ENCODE results near the gene PPP5C.
"Not testable (repeated sequence)": the region's sequence is repeated elsewhere in the genome, so short reads cannot be mapped to it uniquely, and the experiment has no call there.

PPP5C gene

DNA sequence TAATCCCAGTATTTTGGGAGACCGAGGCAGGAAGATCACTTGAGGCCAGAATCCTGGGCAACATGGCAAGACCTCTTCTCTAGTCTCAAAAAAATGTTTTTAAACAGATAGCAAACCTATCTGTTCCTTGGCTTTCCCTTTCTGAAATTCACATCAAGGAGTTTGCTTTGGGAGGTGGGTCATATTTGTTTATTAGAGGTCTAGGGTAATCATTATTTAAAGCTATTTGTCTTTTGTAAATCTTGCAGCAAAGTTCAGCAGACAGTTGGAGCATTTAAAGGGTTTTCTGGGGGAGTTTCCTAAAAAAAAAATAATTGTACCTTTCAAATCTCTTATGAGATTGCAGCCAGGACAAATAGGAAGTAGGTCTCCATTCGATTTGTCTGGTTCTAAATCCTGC lies 17.5 kb downstream of the PPP5C start:
- no peak for DNase-seq (ENCODE audit: low read depth, low spot score)

DNA sequence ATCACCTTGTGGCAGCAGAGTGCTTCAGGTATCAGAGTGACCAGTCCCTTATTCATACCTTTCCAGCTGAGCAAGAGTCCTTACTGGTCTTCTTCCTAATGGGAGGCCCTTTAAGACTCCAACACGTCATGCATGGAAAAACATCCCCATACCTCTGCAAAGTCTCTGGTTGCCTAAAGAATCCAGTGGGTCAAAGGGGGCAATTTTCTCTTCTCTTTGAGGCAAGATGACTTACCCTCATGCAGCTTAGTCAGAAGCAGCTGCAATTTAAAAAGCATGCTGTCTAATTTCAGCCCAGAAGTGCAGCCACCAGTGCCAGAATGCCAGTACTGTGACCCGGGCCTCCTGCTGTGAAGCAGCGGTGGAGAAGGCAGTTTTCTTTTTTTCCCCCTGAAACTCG lies 18.7 kb downstream of the PPP5C start:
- no peak for DNase-seq (ENCODE audit: low read depth, low spot score)

DNA sequence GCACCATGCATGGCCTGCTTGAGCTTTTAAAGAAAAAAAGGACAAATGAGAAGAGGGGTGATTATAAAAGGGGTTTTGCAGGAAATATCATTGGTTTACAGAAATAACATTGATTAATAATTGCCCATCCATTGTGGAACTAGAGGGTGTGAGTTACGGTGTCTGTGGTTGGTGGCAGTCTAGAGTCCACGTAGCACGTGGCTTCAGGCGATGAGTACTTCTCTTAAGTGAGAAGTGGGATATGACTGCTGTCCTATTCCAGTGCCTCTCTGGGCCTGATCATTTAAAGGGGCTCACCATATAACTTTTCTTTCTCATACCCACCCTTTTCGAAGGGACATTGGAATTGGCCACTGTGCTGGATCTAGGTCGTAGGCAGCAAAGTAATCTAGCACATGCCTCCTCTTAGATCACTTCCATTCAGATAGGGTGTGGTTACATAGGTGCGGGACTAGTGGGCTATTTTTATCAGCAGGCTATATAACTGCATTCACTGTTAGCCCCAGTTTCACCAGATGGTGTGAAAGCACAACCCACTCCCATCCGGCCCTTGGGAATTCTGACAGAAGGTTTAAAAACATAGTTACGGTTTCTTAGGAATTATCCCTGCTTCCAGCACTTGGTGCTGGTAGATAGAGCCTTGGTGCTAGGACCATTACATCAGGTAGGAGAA lies 19.9 kb downstream of the PPP5C start:
- DNase-seq (ENCODE audit: low read depth, low spot score): no peak

DNA sequence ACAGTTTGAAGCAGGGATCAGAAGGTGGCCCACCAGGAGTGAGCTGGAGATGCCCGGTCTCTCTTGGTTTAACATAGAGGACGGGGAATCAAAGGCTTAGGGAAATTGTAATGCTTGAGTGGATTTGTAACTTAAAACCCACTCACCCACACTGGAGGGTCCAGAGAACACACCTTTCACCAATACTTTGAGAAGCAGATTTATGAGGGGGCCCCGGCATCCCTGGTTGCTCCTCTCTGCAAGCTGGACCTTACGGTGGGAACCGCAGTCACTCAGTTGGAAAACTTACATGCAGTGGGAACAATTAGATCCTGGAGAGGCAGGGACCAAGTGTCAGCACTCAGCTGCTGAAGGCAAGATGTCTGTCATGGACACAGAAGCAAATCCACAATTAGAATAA lies 20.5 kb downstream of the PPP5C start:
- no peak for DNase-seq (ENCODE audit: low read depth, low spot score)

DNA sequence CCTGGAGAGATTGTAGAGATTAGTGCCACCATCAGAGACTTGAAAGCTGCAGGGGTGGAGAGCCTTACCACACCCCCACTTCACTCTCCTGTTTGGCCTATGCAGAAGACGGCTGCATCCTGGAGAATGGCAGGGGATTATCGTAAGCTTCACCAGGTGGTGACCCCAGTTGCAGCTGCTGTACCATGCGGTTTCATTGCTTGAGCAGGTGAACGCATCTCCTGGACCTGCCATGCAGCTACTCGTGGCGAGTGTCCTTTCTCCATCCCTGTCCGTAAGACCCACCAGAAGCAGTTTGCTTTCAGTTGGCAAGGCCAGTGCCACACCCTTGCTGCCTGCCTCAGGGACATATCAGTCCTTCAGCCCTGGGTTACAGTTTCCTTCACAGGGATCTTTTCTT lies 21.2 kb downstream of the PPP5C start:
- DNase-seq (ENCODE audit: low read depth, low spot score): no peak

DNA sequence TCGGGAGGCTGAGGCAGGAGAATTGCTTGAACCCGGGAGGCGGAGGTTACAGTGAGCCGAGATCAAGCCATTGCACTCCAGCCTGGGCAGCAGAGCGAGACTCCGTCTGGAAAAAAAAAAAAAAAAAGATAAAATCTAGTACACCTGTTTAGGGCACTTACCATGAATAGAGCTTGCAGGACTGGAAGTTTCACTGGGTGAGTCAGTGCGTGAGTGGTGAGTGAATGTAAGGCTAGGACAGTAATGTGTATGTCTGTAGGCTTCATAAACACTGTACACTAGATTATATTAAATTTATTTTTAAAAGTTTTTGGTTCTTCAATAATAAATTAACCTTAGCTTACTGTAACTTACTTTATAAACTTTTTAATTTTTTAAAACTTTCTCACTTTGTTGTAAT lies 22.9 kb downstream of the PPP5C start:
- no peak for DNase-seq (ENCODE audit: low read depth, low spot score)

DNA sequence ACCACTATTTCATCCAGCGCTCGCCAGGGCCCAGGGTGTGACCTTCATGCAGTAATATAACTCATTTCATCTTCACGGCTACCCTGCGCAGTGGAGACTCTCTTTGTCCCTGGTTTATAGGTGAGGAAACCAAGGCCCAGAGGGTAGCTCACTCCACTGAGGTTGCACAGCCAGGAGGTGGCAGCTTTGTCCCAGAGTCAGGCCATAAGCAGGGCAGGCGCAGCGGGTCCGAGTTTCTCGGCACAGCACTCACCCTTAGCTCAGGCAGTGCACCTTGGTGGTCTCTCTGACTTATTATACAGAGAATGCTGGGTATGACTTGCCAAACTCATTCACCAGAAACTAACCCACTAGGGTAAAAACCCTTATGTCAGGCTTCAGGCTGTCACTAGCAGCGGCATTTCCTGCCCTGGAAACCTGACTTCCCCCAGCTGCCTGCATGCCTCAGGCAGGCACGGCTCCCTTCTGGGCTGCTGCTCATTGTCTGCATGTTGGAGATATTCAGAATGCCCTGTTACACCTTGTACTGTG lies 24.5 kb downstream of the PPP5C start:
- DNase-seq (ENCODE audit: low read depth, low spot score): no peak

DNA sequence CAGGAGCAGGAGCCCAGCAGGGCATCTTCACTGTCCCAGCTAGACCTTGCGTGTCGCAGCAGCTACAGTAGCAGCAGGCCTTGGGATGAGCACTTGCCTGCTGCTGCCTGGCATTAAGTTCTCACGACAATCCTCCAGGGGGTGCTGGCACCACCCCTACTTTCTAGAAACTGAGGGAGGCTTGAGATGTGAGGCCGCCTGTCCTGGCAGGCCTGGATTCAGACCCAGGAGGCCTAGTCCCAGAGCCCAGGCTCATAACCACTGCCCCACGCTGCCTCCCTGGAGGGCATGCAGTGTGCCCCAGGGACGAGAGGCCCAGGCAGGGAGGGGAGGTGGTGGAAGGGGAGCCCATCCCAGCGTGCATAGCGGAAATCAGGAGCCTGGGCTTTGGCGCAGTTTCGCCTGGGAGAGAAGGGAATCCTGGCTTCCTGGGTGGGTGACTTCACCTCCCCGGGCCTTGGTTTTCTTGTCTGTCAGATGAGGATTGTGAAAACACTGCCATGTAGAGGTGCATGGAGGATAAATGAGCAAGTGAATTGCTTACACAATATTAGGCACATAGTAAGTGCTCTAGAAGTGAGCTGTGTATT lies 26.1 kb downstream of the PPP5C start:
- no peak for DNase-seq (ENCODE audit: low read depth, low spot score)

DNA sequence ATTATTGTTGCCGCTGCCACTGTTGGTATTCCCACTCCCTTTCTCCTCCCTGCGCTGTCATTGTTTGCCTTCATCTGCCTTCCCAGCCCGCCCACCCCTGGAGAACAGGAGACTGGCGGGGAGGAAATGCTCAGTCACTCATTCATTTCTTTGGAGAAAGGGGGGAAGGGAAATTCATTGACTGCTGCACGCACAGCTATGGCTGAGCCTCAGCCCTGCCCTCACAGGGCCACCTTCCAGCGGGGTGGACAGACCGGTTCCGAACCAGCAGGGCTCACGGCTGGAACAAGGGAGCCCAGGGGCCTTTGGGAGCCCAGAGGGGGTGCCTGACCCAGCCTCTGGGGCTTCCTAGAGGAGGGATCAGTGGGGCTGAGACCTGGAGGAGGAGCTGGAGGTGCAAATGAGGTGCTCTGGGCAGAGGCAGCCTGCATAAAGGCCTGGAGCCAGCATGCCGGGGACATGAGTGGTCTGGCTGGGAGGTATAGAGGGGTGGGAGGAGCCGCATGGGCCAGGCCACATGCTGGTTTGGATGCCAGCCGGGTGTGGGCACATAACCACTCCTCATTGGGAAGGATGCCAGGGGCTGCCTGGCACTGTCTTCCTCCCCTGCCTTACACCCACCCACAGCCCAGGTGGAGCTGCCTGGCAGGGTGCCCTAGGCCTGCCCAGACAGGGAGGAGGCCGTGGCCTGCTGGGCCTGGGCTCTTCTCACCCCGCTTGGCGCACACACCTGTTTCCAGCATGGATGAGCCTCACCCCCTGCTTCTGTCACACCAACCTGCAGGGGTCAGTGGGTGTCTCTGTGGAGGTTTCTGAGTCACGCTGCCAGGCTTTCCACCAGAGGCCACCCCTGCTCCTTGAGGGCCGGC lies 26.8 kb downstream of the PPP5C start:
- DNase-seq (ENCODE audit: low read depth, low spot score): no peak

DNA sequence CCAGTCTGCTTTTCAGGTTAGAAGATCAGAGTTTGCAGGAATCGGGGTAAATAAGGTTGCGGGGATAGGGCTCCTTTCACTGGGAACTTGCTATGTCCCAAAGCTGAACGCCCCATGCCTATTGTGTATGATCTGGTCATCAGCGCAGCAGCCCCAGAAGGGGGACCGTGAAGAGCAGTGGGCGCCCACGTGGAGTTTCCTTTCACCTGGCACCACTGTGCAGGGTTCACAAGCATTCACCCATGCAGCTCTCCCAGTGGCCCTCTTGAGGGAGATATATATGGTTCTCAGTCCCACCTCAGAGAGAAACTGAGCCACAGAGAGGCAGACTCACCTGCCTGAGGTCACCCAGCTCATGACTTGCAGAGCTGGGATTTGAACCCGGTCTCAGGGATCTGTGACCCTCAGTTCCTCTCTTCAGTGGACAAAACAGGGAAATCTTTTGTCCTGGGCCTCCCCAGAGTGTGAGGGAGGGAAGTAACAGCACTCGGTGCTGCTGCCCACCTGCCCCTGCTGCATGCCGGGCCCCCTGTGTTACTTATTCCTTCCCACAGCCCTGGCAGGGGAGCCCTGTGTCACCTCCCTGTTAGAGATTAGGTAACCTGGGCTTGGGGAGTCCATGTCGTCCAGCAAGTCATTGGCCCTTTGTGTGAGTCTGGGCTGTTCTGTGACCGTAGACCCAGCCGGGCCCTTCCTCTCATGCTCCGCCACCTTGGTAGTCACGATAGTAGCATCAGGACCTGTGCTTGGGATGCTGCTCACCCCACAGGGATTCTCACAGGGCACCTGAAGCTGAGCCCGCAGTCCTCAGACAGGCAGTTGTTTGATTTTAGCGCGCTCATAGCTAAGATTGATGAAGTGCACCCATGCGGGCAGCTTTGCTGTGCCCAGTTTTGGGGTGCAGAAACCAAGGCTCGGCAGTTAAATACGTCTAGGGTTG lies 27.9 kb downstream of the PPP5C start:
- DNase-seq (ENCODE audit: low read depth, low spot score): no peak

DNA sequence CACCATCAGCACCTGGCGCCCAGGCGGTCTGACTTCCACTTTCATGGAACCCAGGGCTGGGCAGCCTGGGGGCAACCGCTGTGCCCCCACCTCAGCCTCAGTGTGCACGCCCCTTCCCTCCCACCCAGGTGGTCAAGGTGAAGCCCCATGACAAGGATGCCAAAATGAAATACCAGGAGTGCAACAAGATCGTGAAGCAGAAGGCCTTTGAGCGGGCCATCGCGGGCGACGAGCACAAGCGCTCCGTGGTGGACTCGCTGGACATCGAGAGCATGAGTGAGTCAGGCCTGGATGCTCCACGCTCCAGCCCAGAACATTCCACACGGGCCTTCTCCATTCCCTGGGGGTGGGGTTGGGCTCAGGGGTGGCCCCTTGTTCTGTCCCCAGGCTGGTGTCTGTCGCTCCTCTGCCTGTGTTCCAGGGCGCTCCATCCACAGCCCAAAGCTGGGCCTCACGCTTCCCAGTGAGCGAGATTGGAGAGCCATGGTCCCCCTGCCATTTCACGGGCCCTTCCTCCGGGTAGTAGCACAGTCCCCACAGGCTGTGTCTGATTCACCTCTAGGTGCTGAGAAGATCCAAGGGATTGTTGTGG lies 28.7 kb downstream of the PPP5C start:
- not testable (repeated sequence) for DNase-seq (ENCODE audit: low read depth, low spot score)

DNA sequence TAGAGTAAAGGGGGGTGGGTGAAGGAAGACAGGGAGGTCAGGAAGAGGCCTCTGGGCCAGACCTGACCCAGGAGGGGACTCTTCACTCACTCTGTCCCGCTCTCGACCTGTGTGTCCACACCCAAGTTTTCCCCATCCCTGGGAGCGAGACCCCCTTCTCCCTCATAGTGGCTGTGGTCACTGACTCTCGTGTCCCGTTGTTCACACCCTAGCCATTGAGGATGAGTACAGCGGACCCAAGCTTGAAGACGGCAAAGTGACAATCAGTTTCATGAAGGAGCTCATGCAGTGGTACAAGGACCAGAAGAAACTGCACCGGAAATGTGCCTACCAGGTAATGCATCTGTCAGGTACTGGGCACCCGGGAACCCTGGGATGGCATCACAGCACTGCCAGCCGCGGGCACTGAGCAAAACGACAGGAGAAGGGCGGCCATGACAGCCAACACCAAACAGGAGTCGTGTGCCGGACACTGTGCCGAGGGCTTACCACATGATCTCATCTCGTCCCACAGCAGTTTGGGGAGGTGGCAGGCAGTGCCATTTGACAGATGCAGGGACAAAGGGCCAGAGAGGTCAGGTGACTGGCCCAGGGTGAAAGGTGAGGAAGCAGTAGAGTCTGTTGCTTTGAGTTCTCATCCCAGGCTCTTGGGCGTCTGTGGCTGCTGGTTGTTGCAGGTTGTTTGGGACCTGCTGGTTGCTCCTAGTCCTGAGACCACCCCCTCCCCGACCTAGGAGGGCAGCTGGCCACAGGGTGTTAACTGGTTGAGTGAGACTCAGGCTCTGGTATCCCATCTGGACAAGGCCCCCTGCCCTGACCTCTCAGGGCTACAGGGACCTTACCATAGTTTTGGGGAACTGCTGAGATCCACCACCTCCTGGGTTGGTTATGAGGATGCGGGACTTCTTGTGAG lies 29.6 kb downstream of the PPP5C start:
- no peak for DNase-seq (ENCODE audit: low read depth, low spot score)

DNA sequence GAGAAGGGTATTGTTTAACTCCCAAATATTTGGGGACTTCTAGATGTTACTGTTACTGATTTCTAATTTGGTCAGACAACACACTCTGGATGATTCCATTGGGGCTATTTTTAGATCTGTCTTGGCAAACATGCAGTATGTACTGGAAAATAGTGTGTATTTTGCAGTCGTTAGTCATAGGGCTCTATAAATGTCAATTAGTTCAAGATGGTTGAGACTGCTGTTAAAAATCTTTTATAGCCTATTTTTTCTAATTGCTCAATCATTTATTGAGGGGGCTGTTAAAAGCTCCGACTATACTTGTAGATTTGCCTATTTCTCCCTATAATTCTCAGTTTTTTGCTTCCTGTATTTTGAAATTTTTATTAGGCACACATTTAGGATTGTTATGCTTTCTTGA lies 31.4 kb downstream of the PPP5C start:
- no peak for DNase-seq (ENCODE audit: low read depth, low spot score)

DNA sequence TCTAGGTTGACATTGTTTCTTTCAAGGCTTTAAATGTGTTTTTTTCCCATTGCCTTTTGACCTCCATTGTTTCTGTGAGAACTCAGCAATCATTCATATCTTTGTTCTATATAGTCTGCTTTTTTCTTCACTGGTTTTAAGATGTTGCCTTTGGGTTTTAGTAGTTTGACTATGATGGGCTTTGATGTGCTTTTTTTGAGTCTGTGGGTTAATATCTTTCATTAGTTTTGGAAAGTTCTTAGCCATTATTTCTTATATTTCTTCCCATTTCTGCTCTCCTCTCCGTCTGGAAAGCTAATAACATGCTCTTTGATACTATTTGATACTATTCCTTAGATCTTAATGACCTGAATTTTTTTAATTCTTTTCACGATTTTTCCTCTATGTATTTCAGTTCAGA lies 33.8 kb downstream of the PPP5C start:
- DNase-seq (ENCODE audit: low read depth, low spot score): no peak

DNA sequence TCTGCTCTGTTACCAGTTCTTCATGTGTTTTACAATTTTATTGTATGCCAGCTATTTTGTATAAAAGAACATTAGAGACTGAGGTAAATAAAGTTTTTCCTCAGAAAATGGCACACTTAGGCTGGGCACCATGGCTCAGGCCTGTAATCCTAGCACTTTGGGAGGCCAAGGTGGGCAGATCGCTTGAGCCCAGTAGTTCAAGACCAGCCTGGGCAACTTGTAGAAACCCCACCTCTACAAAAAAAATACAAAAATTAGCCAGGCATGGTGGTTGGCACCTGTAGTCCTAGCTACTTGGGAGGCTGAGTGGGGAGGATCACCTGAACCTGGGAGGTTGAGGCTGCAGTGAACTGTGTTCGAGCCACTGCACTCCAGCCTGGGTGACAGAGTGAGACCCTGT lies 34.5 kb downstream of the PPP5C start:
- DNase-seq (ENCODE audit: low read depth, low spot score): no peak

DNA sequence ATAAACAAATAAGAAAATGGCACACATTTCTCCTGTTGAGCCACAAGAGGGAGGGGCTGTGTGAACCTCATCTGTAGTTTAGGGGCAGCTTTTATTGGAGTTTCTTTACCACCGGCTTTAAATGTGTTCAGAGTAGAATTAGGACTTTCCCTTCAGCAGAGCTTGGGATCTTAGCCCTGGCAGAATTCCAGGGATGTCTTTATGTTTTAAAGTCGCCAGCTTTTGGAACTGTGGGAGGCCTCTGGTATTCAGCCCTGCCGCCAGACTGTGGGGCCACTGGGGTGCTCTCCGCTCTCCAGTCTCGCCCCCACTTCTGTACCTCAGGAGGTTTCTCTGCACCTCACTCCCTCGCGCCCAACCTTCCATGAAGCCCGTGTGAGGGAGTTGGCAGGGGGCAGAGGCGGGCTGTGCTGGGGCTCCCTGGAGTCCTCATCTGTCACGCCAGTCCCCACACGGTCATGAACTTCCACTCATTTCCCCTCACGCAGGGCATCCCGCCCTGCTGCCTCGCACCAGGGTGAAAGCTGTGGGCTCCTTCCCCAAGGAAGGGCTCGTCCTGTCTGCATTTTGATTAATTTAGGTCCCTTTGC lies 35.0 kb downstream of the PPP5C start:
- no peak for DNase-seq (ENCODE audit: low read depth, low spot score)

DNA sequence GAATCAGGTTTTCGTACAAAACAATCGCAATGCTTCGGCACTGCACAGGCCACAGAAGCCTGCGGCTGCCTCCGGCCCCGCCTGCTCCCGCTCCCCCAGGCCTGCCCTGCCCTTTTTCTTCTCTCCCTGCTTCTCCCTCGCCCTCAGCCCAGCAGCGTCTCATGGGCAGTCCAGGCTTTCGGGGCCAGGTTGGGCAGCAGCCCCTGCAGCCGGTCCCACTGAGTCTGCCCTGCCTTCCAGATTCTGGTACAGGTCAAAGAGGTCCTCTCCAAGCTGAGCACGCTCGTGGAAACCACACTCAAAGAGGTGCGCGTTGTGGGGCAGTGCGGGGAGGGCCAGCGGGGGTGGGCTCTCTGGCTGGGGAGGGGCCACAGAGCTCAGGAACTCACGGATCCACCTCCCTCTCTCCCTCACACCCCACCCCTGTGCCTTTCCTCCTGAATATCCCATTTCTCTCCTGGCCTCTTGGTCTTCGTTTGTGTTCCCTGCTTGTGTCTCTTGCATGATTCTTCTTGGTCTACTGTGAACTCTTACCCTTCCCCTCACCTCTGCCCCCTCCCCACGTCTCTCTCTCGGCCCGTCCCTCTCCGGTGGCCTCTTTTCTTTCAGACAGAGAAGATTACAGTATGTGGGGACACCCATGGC lies 36.4 kb downstream of the PPP5C start:
- DNase-seq (ENCODE audit: low read depth, low spot score): no peak

DNA sequence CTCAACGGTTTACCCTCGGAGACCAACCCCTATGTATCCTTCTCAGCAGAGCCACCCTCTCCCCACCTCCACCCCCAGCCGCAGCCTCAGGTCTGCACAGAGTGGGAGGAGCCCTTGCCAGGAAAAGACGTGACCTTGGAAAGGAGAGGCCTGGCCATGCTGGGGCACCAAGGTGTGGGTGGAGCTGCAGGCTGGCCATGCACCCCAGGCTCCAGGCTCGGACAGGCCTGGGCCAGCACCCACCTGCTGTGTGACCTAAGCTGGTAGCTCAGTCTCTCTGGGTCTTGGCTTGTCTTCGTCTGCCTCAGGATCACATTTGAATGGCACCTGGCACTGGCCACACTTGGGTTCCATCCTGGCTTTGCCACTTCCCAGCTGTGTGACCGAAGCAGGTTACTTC lies 37.0 kb downstream of the PPP5C start:
- DNase-seq (ENCODE audit: low read depth, low spot score): no peak

DNA sequence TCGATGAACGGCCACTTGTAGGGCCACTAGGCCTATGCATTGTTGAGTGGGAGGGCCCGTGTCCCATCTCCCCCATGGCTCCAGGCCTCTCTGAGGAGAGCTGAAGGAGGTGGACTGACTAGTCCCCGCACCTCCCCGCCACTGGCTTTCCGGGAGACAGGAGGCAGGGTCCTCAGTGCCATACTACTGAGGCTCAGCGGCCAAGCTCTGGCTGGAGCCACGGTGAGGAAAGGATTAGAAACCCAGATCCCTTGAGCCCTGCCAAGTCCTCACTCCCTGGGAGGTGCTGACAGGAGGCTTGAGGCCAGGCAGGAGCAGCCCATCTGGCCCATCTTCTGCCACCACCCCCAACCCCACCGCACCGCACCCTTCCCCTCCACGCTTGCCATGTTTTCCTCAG lies 37.5 kb downstream of the PPP5C start:
- no peak for DNase-seq (ENCODE audit: low read depth, low spot score)
